GM18511 (cell line): ENCODE measurements around the gene CDC42EP5.

Experiments
- ATAC-seq: cut with Tn5 transposase; IDR thresholded peaks from one replicate; pipeline ENCODE4 v1.9.1; 2021; ENCODE audit warnings: mild to moderate bottlenecking, moderate library complexity; ENCODE audit not compliant: unreplicated experiment

The CDC42EP5 gene

DNA sequence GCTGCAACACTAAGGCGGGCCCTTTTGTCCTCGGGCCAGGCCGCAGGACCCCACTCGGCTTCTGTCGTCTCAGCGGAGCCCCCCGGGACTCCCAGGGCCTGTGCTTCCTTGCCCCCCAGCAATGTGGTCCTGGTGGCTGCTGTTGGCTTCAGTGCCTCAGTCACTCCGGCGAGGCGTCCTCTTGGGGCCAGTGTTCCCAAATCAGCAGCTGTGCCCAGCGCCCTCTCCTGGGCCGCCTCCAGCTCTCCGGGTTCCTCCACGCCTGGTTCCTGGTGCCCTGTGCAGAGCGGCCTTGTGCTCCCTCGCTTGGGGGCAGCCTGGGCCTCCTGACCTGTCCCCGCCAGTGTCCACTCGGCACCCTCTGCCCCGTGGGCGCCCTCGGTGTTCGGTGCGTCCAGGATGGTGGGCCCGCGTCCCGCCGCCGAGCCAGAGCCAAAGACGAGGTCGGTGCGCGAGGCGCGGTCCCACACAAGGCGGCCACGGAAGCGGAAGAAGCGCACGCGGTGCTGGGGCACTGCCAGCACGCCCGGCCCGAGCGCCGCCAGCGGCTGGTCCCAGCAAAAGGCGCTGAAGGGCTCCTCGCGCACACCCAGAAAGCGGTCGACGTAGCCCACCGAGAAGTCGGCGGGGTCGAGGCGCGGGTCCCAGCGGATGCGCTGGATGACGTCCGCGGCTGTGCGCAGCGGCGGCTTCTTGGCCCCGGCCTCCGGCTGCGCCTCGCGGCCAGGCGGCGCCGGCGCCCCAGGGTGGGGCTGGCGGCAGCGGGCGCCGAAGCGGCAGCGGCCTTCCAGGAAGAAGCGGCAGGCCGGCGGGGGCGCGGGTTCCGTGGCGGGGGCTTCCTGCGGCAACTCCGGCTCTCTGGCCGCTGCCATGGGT, 10.2 kb downstream of the CDC42EP5 start:
- peak; percentile 19 for ATAC-seq

DNA sequence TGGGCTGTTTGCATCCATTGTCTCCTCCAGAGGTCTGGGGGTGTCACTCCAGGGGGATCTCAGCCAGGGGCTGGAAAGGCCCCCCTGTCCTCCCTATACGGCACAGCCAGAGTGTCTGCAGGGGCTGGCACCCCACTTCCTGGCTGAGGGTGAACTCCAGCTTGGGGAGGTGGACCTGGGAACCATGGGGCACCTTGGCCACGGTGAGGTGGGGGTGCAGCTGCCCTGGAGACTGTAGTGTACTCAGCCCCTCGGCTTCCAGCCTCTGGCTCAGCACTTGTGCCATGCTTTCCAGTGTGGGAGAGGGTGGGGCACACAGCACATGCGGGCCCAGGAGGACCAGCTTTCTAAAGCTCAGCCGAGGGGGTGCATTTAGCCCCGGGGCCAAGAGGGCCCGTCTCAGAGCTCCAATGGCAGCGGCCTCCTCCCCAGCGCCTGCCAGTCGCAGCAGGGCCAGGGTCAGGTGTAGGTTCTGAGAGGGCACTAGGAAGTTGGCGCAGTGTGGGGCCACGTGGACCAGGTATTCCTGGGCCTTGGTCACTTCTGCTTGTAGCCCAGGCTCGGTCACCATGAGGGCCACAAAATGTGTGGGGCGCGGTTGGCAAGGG, 10.9 kb downstream of the CDC42EP5 start:
- ATAC-seq, result no peak

GRCh38 chr19:54461613-54462012, 11.5 kb downstream of the CDC42EP5 start:
- no peak for ATAC-seq

DNA sequence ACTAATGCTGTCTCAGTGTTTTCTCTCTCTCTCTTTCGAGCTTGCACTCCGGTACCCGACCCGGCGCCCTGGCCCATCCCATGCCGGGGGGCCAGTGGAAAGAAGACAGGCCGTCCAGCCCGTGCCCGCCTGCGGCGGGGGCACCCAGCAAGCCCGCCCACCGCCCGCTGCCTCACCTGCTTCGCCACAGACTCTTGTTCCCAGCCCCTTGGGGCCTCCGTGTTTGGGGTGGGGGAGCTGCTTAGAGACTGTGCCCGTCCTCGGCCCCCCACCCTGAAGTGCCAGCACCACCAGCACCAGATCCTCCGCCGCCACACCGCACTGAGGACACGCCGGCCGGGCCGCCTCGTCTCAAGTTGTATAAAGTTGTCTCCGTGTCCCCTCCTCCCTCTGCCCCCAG, 11.9 kb downstream of the CDC42EP5 start:
- ATAC-seq, result no peak

GRCh38 chr19:54460230-54461005, 12.7 kb downstream of the CDC42EP5 start:
- no peak for ATAC-seq

GRCh38 chr19:54459282-54460229, 13.5 kb downstream of the CDC42EP5 start:
- no peak for ATAC-seq

- ATAC-seq, result no peak
Measured at GRCh38 chr19:54458648-54459281, 14.3 kb downstream of the CDC42EP5 start.

- ATAC-seq, result no peak
Measured at GRCh38 chr19:54457773-54458647, 15.1 kb downstream of the CDC42EP5 start.

DNA sequence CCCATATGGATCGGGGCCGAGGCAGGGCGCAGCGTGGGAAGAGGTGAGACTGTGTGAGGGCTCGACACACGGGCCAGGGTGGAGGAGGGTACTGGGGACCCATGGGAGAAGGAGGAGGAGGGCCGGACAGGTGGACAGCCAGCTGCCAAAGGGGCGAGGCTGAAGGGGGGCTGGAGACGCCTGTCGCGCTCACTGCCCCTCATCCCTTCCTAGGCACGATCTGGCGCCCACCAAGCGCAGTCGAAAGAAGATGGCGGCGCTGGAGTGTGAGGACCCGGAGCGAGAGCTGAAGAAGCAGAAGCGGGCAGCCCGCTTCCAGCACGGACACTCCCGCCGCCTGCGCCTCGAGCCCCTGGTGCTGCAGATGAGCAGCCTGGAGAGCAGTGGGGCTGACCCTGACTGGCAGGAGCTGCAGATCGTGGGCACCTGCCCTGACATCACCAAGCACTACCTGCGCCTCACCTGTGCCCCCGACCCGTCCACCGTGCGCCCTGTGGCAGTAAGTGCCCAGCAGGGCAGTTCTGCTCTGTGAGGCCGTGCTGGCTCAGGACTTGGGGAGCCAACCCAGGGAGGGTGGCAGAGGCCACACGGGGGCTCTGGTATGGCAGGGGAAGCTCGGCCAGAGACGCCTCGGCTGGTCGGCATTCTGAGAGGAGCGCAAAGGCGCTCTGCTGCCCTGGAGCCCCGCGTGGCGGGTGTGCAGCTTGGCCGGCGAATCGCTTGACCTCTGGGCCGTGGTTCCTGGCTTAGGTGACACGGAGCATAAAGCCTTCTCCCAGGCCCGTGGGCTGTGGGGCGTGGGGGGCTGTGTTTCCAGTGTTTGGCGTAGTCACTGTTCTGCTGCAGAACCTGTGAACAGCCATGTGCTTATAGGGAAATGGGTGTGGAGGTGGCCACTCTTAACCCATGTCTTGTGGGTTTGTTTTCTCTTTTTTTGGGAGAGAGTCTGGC, 16.4 kb downstream of the CDC42EP5 start:
- no peak for ATAC-seq

GRCh38 chr19:54455786-54456422, 17.2 kb downstream of the CDC42EP5 start:
- ATAC-seq, result no peak

- no peak for ATAC-seq
Measured at GRCh38 chr19:54454781-54455675, 18.1 kb downstream of the CDC42EP5 start.

DNA sequence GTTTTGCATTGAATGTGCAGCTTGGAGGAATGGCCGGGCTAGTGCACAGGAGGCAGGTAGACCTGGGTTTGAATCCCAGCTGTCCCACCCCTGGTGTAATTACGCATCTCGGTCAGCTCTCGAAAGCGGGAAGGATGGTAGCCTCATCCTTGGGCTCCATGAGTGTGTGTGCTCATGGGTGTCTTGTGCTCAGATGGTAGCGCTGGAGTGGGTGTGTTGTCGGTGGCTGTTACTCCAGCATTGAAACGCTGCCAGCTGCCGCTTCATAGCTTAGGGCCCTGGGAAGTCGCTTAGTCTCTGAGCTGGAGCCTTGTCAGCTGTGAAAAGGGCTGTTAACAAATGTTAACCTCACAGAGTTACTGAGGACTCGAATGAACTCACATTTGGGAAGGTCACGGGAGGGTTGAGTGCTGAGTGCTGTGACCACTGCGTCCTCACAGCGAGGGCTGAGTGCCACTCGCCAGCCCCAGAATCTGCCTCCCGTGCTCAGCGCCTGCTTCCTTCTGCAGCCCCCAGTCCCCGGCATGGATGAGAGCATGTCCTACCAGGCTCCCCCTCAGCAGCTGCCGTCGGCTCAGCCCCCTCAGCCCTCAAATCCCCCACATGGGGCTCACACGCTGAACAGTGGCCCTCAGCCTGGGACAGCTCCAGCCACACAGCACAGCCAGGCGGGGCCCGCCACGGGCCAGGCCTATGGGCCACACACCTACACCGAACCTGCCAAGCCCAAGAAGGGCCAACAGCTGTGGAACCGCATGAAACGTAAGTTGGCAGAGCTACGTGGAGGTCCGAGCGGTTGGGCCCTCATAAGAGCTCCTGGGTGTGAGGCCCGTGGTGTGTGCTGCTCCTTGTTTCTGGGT, 18.9 kb downstream of the CDC42EP5 start:
- ATAC-seq, result no peak

DNA sequence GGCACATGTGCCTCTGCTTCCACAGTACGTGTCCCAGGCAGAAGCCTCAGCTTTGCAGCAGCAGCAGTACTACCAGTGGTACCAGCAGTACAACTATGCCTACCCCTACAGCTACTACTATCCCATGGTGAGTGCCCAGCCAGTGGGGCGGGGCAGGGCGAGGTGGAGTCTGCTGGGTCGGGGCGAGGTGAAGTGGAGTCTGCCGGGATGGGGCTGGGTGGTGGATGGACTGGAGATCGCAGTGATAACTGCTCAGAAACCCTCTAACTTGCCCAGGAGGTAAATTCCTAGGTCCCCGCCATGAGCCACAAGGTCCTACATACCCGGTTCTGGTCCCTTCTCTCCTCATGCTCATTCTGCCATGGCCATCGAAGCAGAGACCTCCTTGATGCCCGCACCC, 20.5 kb downstream of the CDC42EP5 start:
- no peak for ATAC-seq

DNA sequence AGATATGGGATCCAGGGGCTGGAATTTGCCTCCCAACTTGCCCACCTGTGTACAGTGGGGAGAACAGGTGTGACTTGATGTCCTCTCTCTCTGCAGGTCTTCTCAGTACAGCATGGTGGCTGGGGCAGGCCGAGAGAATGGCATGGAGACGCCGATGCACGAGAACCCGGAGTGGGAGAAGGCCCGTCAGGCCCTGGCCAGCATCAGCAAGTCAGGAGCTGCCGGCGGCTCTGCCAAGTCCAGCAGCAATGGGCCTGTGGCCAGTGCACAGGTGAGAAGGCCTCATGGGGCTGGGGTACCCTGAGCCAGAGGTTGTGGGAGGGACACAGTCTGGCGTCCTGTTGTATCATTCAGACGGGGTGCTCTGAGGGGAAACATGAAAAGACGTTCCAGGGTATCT, 21.1 kb downstream of the CDC42EP5 start:
- ATAC-seq, result no peak

DNA sequence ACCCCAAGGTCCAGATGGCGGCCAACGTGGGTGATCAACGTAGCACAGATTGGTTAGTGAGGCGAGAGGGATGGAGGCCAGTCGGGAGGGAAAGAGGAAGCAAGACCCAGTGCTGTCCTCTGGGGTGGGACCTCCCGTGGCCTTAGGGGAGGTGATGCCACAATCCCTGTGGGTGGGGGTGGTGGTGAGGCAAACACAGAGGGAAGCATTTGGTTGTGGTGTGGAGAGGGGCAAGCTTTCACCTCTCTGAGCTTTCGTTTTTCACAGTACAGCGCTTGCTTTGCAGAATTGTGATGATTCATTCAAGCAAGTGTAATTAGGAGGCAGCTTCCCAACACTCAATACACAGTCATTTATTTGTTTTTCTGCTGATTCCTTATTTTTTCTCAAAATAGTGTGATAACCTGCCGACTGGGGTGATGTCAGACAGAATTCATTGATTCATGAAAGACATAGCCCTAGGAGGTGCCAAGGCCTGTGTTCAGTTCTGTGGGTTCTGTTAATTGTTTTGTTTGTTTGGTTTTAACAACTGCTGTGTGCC, 21.7 kb downstream of the CDC42EP5 start:
- no peak for ATAC-seq
